GM18909 (cell line): ENCODE data around the gene ULBP1.
"Not testable (repeated sequence)": the region's sequence is repeated elsewhere in the genome, so short reads cannot be mapped to it uniquely, and the experiment has no call there.

ENCODE experiments used
- ATAC-seq: cut with Tn5 transposase; IDR thresholded peaks from one replicate; pipeline ENCODE4 v1.9.1; 2021; ENCODE audit warnings: mild to moderate bottlenecking; ENCODE audit not compliant: unreplicated experiment, poor library complexity

Gene ULBP1

DNA sequence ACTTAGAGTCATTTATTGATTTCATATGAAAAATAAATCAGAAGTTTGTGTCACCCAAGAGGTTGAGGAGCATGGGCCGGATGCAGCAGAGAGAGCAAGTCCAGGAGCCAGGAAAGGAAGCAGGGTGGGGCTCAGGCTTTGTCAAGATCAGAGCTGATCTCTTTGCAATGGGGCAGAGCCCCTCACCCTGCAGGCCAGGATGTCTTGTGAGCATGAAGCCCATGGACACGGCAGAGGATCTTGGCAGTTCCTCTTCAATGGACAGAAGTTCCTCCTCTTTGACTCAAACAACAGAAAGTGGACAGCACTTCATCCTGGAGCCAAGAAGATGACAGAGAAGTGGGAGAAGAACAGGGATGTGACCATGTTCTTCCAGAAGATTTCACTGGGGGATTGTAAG lies 5.2 kb downstream of the ULBP1 start:
- ATAC-seq: not testable (repeated sequence)

- no peak for ATAC-seq
These were observed 5.9 kb downstream of the ULBP1 start for GRCh38 chr6:149969635-149970034.

GRCh38 chr6:149974394-149974793 lies 10.7 kb downstream of the ULBP1 start:
- not testable (repeated sequence) for ATAC-seq

DNA sequence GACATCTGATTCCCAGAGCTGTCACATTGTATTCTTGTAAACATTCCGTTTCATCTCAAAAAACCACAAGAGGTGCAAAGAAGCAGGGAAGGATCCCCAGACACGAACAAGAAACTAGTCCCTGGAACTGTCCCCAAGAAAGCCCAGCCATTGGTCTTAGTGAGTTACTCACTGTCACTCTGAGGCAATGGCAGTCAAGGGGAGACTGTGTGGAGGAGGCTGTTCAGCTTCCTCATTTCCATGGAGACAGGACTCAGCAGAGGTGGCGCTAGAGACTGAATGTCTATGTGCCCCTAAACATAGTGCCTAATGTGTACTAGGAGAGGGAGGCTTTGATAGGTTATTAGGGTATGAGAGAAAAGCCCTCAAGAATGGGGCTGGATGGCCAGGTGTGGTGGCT lies 11.1 kb downstream of the ULBP1 start:
- ATAC-seq: no peak

- no peak for ATAC-seq
These were observed 11.7 kb downstream of the ULBP1 start for GRCh38 chr6:149975400-149975799.

DNA sequence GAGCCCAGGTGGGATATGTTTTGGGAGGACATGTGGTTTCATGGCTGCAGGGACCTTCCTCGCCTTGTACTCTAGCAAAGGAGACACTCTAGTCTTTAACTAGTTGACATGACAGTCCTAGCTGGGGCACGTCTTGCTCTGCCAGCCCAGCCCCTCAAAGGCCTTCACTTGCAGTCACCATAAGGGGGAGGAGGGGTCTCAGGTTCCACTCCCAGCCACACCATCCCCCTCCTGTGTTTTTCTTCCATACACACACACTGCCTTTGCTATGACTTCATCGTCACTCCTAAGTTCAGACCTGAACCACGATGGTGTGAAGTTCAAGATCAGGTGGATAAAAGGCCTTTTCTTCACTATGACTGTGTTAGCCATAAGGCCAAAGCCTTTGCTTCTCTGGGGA lies 13.5 kb downstream of the ULBP1 start:
- no peak for ATAC-seq

GRCh38 chr6:149978610-149979009 lies 14.9 kb downstream of the ULBP1 start:
- ATAC-seq: no peak

GRCh38 chr6:149979293-149979692 lies 15.6 kb downstream of the ULBP1 start:
- no peak for ATAC-seq

DNA sequence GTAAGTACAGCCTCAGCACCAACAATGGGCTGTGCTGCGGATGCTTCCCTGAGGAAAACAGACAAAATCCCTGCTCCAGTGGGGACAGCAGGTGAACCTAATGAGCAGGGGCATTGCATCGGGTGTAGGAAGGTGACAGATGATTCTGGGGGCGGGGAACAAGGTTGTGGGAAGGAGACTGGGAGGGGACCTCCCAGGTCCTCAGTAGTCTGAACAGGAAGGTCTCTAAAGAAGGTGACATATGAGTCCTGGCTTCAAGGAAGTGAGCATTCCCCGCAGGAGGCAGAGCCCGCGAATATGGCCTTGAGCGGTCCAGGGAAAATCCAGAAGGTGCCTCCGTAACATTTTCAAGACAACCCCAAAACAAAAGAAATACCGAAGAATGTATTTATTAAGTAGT lies 19.4 kb downstream of the ULBP1 start:
- ATAC-seq: no peak

- no peak for ATAC-seq
These were observed 21.0 kb downstream of the ULBP1 start for GRCh38 chr6:149984773-149985172.

DNA sequence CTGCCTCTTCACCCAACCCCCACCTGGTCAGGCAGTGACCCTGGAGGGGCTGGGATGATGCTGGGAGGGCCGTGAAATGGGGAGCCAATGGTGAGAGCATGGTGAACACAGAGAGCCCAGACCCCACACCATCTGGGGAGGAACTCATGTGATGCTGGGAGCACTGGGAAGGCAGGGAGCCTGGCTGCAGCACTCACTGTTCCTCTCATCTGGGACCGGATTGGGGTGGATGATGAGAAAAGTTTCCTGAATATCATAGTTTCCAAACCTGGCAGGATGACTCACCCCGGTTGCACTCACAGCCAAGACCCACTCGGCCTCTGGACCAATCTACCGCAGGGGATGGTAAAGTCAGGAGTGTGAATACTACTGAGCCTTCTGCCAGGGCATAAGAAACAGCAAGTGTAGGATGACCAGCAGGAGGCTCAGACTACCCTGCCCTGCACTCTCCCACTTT lies 21.8 kb downstream of the ULBP1 start:
- no peak for ATAC-seq

- ATAC-seq: no peak
These were observed 23.9 kb downstream of the ULBP1 start for GRCh38 chr6:149987602-149988107.

DNA sequence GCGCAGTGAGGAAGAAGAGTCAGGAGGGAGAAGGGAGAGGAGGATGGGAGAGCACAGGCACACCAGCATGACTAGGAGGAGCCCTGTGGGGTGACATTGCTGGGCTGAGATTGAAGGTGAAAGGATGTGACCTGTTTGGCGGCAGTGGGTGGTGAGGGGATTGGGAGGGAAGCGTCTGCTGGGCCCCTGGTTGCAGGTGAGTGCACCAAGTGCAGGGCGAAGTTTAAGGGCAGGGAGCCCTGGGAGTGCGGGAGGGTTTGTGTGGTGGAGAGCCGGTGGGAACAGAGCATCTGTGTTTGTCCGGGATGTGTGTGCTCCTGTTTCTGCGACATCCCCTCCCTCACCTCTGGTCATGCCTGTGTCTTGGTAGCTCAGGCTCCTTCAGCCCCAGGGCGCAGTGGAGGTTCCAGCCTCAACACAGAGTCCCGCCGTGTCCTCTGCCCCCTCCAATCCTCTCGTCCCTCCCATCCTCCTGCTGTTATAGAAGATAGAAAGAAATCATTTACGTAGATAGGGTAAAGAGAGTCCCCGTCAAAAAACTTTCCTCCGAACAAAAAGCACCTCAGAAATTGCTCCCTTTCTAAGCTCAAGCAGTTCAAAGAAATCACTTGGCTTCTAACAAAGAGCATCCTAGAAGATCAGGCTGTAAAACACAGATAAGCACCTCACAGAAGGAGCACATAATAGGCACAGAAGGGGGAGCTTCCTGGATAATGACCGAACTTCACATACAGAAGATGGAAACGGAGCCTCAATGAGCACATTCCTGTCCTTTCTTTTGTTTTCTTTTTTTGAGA lies 25.0 kb downstream of the ULBP1 start:
- ATAC-seq: no peak

DNA sequence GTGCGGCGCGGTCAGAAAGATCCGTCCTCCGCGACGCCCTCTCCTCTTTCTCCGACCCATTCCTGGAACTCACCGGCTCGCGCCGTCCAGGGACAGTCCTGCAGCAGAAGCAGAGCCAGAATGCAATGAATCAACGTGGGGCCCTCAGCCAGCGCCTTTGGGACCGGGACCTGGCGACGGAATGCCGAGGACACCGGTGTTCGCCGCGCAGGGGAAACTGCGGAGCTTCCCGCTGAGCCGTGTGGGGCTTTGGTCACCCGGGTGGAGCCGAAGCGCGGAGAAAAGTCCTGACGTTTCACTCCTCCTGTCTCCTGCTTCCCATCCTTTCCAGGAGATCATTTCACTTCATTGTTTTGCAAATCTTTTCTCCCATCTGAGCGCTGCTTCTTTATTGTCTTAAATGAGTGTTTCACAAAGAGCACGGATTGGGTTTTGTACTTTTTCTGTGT lies 26.5 kb downstream of the ULBP1 start:
- ATAC-seq: no peak

DNA sequence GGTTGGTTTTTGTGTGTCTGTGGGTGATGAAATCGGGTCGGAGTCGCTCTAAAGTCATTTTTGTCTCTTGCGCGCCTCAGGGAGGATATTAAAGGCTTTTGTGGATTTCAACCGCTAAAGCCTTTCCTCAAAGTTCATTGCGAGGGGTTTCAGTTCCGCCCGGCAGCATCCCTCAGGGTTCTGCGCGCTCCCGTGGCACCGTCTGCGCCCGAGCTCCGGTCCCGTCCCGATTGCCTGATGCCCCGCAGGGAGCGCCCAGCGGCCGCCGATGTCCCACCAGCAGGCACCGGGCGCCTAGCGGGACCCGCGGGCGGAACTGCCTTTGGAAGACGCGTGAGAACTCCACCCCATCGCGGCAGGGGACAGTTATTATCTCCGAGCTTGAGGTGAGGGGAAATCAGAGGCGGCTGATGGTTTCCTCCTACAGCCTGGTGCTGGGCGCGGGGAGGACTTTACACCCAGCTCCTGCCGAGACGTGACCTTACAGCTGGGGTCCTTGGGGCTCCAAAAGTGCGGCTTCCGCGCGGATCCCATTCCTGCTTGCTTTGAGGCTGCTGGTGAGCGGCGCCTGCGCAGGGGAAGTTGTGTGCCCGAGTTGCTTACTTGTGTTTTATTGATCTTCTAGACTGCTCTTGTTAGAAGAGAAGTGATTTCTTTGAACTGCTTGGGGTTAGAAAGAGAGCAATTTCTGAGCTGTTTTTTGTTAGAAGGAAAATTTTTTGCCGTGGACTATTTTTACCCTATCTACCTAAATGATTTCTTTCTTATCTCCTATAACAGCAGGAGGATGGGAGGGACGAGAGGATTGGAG lies 27.1 kb downstream of the ULBP1 start:
- no peak for ATAC-seq

DNA sequence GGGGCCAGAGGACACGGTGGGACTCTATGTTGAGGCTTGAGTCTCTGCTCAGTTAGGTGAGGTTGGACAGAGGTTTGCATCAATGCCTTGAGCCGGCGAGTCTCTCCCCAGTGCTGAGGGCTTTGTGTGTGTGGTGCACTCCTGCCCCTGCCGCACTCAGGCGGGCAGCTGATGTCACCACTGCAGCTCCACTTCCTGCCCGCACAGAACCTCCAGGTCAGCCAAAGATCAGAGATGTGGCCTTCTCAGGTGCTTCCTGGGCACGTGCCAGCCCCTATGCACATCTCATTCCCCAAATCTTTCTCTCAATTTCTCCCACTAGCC lies 27.7 kb downstream of the ULBP1 start:
- ATAC-seq: not testable (repeated sequence)

GRCh38 chr6:149991838-149992237 lies 28.1 kb downstream of the ULBP1 start:
- no peak for ATAC-seq

- ATAC-seq: no peak
These were observed 31.6 kb downstream of the ULBP1 start for GRCh38 chr6:149995235-149995750.

DNA sequence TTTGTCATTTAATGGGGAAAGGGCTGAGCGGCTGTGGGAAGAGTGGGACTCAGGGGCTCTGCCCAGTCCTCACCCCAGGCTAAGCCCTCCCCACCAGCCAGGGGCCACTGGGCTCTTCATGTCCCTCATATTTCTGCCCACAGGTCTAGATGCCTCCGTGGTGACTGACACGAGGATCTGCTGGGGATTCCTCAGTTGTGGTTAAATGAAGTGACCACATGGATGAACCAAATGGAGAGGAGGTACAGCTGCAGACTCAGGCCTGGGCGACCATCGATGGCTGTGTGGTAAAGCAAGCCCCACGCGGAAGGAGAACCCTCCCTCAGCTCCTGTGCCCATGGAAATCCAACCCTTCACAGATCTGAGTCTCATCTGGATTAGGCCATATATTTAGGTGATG lies 32.2 kb downstream of the ULBP1 start:
- no peak for ATAC-seq

DNA sequence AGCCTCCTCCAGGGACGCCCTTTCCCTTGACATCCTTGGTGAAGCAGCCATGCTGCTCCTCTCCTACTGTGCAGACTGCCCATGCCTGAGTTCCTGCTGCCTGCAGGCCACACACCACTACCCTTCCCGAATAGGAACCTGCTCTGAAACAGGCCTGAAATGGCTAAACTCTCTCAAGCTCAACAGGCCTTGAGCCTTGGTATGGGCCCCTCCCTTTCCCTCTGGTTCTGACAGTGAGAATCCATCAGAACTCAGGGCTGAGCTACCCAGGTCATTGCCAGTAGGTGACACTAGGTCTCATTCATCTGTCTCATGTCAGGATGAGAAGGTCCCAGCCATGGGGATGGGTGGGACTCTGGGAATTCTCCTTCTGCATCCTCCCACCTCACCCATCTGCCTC lies 35.9 kb downstream of the ULBP1 start:
- ATAC-seq: no peak
